ENCODE measurements around the gene IPO7.
"Not testable (repeated sequence)": the region's sequence is repeated elsewhere in the genome, so short reads cannot be mapped to it uniquely, and the experiment has no call there.

IPO7 gene

GRCh38 chr11:9397746-9398680, 13.6 kb downstream of the IPO7 start:
- no peak for DNase-seq

GRCh38 chr11:9399466-9399865, 15.0 kb downstream of the IPO7 start:
- intact Hi-C loops (cut with DNase I) = no loop called here
- DNase-seq = no peak

More at GRCh38 chr11:9397746-9398680, 13.6 kb downstream of the IPO7 start:
- intact Hi-C loops (cut with DNase I) = no loop called here

GRCh38 chr11:9401884-9402283, 17.4 kb downstream of the IPO7 start:
- peak in 1 of 10 donors; percentile 25 for DNase-seq
- intact Hi-C loops (cut with DNase I) = not testable (repeated sequence)

- no peak for DNase-seq
- intact Hi-C loops (cut with DNase I) = no loop called here
Observed at GRCh38 chr11:9428706-9429105, 44.3 kb downstream of the IPO7 start.

GRCh38 chr11:9438611-9439010, 54.2 kb downstream of the IPO7 start:
- DNase-seq = no peak
- intact Hi-C loops (cut with DNase I) = no loop called here

- intact Hi-C loops (cut with DNase I) = no loop called here
Observed at GRCh38 chr11:9446230-9446629, 61.8 kb downstream of the IPO7 start.

GRCh38 chr11:9448576-9449352, 64.3 kb downstream of the IPO7 start:
- intact Hi-C loops (cut with DNase I) = no loop called here
- DNase-seq = no peak

More at GRCh38 chr11:9446230-9446629, 61.8 kb downstream of the IPO7 start:
- no peak for DNase-seq

GRCh38 chr11:9452023-9452422, 67.6 kb downstream of the IPO7 start:
- intact Hi-C loops (cut with DNase I); DNase-seq: not testable (repeated sequence)

- DNase-seq = no peak
- intact Hi-C loops (cut with DNase I) = no loop called here
Observed at GRCh38 chr11:9455722-9456121, 71.3 kb downstream of the IPO7 start.

GRCh38 chr11:9459667-9460321, 75.3 kb downstream of the IPO7 start:
- intact Hi-C loops (cut with DNase I) = loop anchor here (5.0 kb wide), 1 partner anchor 72 kb away; no protein-coding TSS in a partner anchor
- peak in 1 of 10 donors; percentile 8 for DNase-seq

GRCh38 chr11:9460322-9461062, 76.0 kb downstream of the IPO7 start, which contains the start of gene ZNF143:
Gene ZNF143 (plus strand): TSS chr11:9461012. CDS start chr11:9471309, 10,297 bp downstream.
- intact Hi-C loops (cut with DNase I) = loop anchor here (5.0 kb wide), 1 partner anchor 73 kb away; no protein-coding TSS in a partner anchor

GRCh38 chr11:9461063-9461759, 76.8 kb downstream of the IPO7 start:
- intact Hi-C loops (cut with DNase I) = loop anchor here (5.0 kb wide), 1 partner anchor 74 kb away; no protein-coding TSS in a partner anchor
- peak; percentile 75 to 97 (median 81) for DNase-seq

More at GRCh38 chr11:9460322-9461062, 76.0 kb downstream of the IPO7 start, which contains the start of gene ZNF143:
- DNase-seq = peak; percentile 99 to 100 (median 100)

GRCh38 chr11:9461760-9462134, 77.3 kb downstream of the IPO7 start:
- intact Hi-C loops (cut with DNase I) = loop anchor here (5.0 kb wide), 1 partner anchor 74 kb away; no protein-coding TSS in a partner anchor
- DNase-seq = no peak

GRCh38 chr11:9462172-9462799, 77.8 kb downstream of the IPO7 start:
- no peak for DNase-seq
- intact Hi-C loops (cut with DNase I) = loop anchor here (5.0 kb wide), 1 partner anchor 75 kb away; no protein-coding TSS in a partner anchor

- intact Hi-C loops (cut with DNase I) = loop anchor here (5.0 kb wide), 1 partner anchor 76 kb away; no protein-coding TSS in a partner anchor
- no peak for DNase-seq
Observed at GRCh38 chr11:9462806-9463537, 78.5 kb downstream of the IPO7 start.

- intact Hi-C loops (cut with DNase I) = no loop called here
Observed at GRCh38 chr11:9470765-9471164, 86.3 kb downstream of the IPO7 start.

GRCh38 chr11:9473408-9473807, 89.0 kb downstream of the IPO7 start:
- no peak for DNase-seq
- intact Hi-C loops (cut with DNase I) = no loop called here

More at GRCh38 chr11:9470765-9471164, 86.3 kb downstream of the IPO7 start:
- no peak for DNase-seq

- no peak for DNase-seq
- intact Hi-C loops (cut with DNase I) = no loop called here
Observed at GRCh38 chr11:9479899-9480298, 95.4 kb downstream of the IPO7 start.

Data from posterior cingulate gyrus (tissue), 11 donors.